H1 (cell line): ENCODE measurements around the gene PRCD. TPM values are rescaled to one million over a fixed set of nuclear protein-coding genes. Genes with fewer than 3 reads are reported as not detected.

Experiments
- CTCF ChIA-PET: fragments of 300-600 bp; sonication (Branson Sonifier 250); formaldehyde crosslinking; loops from one replicate; lab custom pipeline; 2021; ENCODE audit not compliant: partially characterized antibody; lab: Charles Lee
- POLR2A ChIA-PET: fragments of 300-600 bp; sonication (Branson Sonifier 250); formaldehyde crosslinking; loops from one replicate; lab custom pipeline; 2021; ENCODE audit warnings: inconsistent platforms; ENCODE audit not compliant: partially characterized antibody; lab: Charles Lee
- DNase-seq, 2 experiments: peaks; one replicate each; pipeline versions ENCODE4 v3.0.0 to v3.0.0-alpha.2; 2010 to 2022; ENCODE audit warnings: low spot score in 2 of 2, low read depth in 1 of 2, mixed read lengths in 1 of 2
- FAIRE-seq: peaks from 2 replicates; lab custom pipeline; 2011; peaks lifted over from hg19 to GRCh38; lab: Jason Lieb, UNC
- H2AFZ ChIP-seq: 2 replicates; pipeline ENCODE4 v1.8.1; 2012; ENCODE audit warnings: low read length, inconsistent platforms
- H2AK5ac ChIP-seq: 2 replicates; pipeline ENCODE4 v1.6.1; 2013; ENCODE audit warnings: low read depth, low read length
- H2BK120ac ChIP-seq: replicated peaks from 2 replicates; pipeline ENCODE3; 2013; ENCODE audit warnings: low read depth, low read length, inconsistent platforms
- H2BK12ac ChIP-seq: 2 replicates; pipeline ENCODE4 v1.6.1; 2013; ENCODE audit warnings: low read depth, low read length
- H2BK15ac ChIP-seq: 2 replicates; pipeline ENCODE4 v1.6.1; 2013; ENCODE audit warnings: low read length
- H2BK20ac ChIP-seq: 2 replicates; pipeline ENCODE4 v1.6.1; 2013; ENCODE audit warnings: low read length
- H2BK5ac ChIP-seq: 2 replicates; pipeline ENCODE4 v1.6.1; 2013; ENCODE audit warnings: low read depth, low read length
- H3K14ac ChIP-seq: 2 replicates; pipeline ENCODE4 v1.6.1; 2013; ENCODE audit warnings: inconsistent platforms; ENCODE audit not compliant: insufficient read length
- H3K18ac ChIP-seq: 2 replicates; pipeline ENCODE4 v1.6.1; 2013; ENCODE audit warnings: low read length; ENCODE audit errors: extremely low read depth
- H3K23ac ChIP-seq: 2 replicates; pipeline ENCODE4 v1.6.1; 2013; ENCODE audit warnings: inconsistent platforms; ENCODE audit not compliant: insufficient read length
- H3K23me2 ChIP-seq: 2 replicates; pipeline ENCODE4 v1.6.1; 2013; ENCODE audit warnings: low read depth, low read length
- H3K27ac ChIP-seq: 2 replicates; pipeline ENCODE4 v1.6.1; 2011; ENCODE audit warnings: low read depth, low read length, inconsistent platforms
- H3K27me3 ChIP-seq, 4 experiments: replicated peaks in 1 of 4; 1 replicate in 1 of 4; 2 replicates in 3 of 4; pipeline versions ENCODE4 v1.6.1 to v1.8.1; 2011 to 2013; ENCODE audit warnings: low read length in 3 of 4, mild to moderate bottlenecking in 3 of 4, inconsistent platforms in 2 of 4, mixed read lengths in 2 of 4, moderate library complexity in 1 of 4; ENCODE audit not compliant: control insufficient read depth in 3 of 4, insufficient read depth in 3 of 4; ENCODE audit errors: extremely low read depth in 1 of 4
- H3K36me3 ChIP-seq, 4 experiments: 2 replicates each; pipeline versions ENCODE4 v1.6.1 to v1.8.1; 2011 to 2013; ENCODE audit warnings: mild to moderate bottlenecking in 4 of 4, low read length in 3 of 4, moderate library complexity in 2 of 4, control low read depth in 1 of 4, inconsistent platforms in 1 of 4; ENCODE audit not compliant: insufficient read depth in 4 of 4, control insufficient read depth in 2 of 4
- H3K4ac ChIP-seq: replicated peaks from 2 replicates; pipeline ENCODE3; 2013; ENCODE audit warnings: low read length, low read depth, mixed read lengths, inconsistent platforms; ENCODE audit not compliant: insufficient read length
- H3K4me1 ChIP-seq, 4 experiments: replicated peaks in 1 of 4; 1 replicate in 1 of 4; 2 replicates in 3 of 4; pipeline versions ENCODE4 v1.6.1 to v1.8.1; 2011 to 2013; ENCODE audit warnings: low read length in 3 of 4, inconsistent platforms in 2 of 4, mixed read lengths in 1 of 4; ENCODE audit not compliant: insufficient read depth in 4 of 4, control insufficient read depth in 3 of 4
- H3K4me2 ChIP-seq, 2 experiments: 2 replicates each; pipeline versions ENCODE4 v1.6.1 to v1.8.1; 2011 to 2013; ENCODE audit warnings: low read depth in 2 of 2, low read length in 2 of 2, control low read depth in 1 of 2, inconsistent platforms in 1 of 2, mild to moderate bottlenecking in 1 of 2; ENCODE audit not compliant: insufficient read depth in 1 of 2
- H3K4me3 ChIP-seq, 4 experiments: fragments of 200-600, 300-600 bp in 1 of 4; sonication (generic), shearing (Covaris generic), sonication (Bioruptor Twin) in 1 of 4; 2 replicates each; pipeline versions ENCODE4 v1.5.1 to v1.8.1; 2011 to 2016; ENCODE audit warnings: low read length in 4 of 4, low read depth in 3 of 4, control low read depth in 2 of 4, inconsistent platforms in 2 of 4, mild to moderate bottlenecking in 2 of 4, mixed read lengths in 1 of 4, moderate library complexity in 1 of 4; ENCODE audit not compliant: insufficient read depth in 2 of 4; ENCODE audit errors: extremely low read depth in 1 of 4
- H3K56ac ChIP-seq: replicated peaks from 2 replicates; pipeline ENCODE3; 2013; ENCODE audit warnings: low read depth, mild to moderate bottlenecking, mixed read lengths, low read length, inconsistent platforms; ENCODE audit not compliant: insufficient read length
- H3K79me1 ChIP-seq: 2 replicates; pipeline ENCODE4 v1.6.1; 2013; ENCODE audit warnings: low read depth, low read length, control low read depth
- H3K79me2 ChIP-seq, 2 experiments: 2 replicates each; pipeline versions ENCODE4 v1.6.1 to v1.8.1; 2012 to 2013; ENCODE audit warnings: low read length in 2 of 2, mild to moderate bottlenecking in 2 of 2, inconsistent platforms in 1 of 2; ENCODE audit not compliant: insufficient read depth in 2 of 2, control insufficient read depth in 1 of 2
- H3K9ac ChIP-seq, 4 experiments: replicated peaks in 1 of 4; 1 replicate in 1 of 4; 2 replicates in 3 of 4; pipeline versions ENCODE4 v1.6.1 to v1.8.1; 2011 to 2013; ENCODE audit warnings: low read depth in 3 of 4, low read length in 3 of 4, control low read depth in 2 of 4, mild to moderate bottlenecking in 2 of 4, moderate library complexity in 2 of 4, inconsistent platforms in 1 of 4; ENCODE audit errors: extremely low read depth in 1 of 4
- H3K9me3 ChIP-seq, 2 experiments: 2 replicates each; pipeline versions ENCODE4 v1.6.1 to v1.8.1; 2012 to 2013; ENCODE audit warnings: mild to moderate bottlenecking in 2 of 2, moderate library complexity in 2 of 2, control low read depth in 1 of 2, inconsistent platforms in 1 of 2, low read depth in 1 of 2, low read length in 1 of 2, mixed read lengths in 1 of 2; ENCODE audit not compliant: insufficient read depth in 2 of 2
- H4K20me1 ChIP-seq, 2 experiments: replicated peaks in 1 of 2; 2 replicates each; pipeline versions ENCODE3 to v1.8.1; 2011 to 2013; ENCODE audit warnings: inconsistent platforms in 2 of 2, low read length in 2 of 2, mild to moderate bottlenecking in 1 of 2; ENCODE audit not compliant: insufficient read depth in 2 of 2, control insufficient read depth in 1 of 2
- H4K5ac ChIP-seq: 2 replicates; pipeline ENCODE4 v1.6.1; 2013; ENCODE audit warnings: low read length, low read depth, mixed read lengths, inconsistent platforms; ENCODE audit not compliant: insufficient read length
- H4K8ac ChIP-seq: 2 replicates; pipeline ENCODE4 v1.8.0; 2013; ENCODE audit warnings: mild to moderate bottlenecking, moderate library complexity, low read length, inconsistent platforms; ENCODE audit not compliant: insufficient read depth; ENCODE audit errors: extremely low read depth
- H4K91ac ChIP-seq: replicated peaks from 2 replicates; pipeline ENCODE3; 2013; ENCODE audit warnings: low read length, mixed read lengths, inconsistent platforms; ENCODE audit not compliant: insufficient read length
- HDAC2 ChIP-seq, 2 experiments: fragments of 300-600 bp in 1 of 2; sonication (generic) in 1 of 2; IDR thresholded peaks; 2 replicates each; pipeline ENCODE4 v1.6.1; 2011 to 2012; ENCODE audit warnings: low read depth in 2 of 2, low read length in 2 of 2, mild to moderate bottlenecking in 2 of 2, moderate library complexity in 2 of 2, borderline replicate concordance in 1 of 2, inconsistent platforms in 1 of 2
- KDM1A ChIP-seq: fragments of 200-600, 300-600 bp; sonication (generic); IDR thresholded peaks from 2 replicates; pipeline ENCODE4 v1.7.1; 2016; ENCODE audit warnings: mild to moderate bottlenecking, low read length, borderline replicate concordance
- SAP30 ChIP-seq: fragments of 300-600 bp; sonication (generic); IDR thresholded peaks from 2 replicates; pipeline ENCODE4 v1.7.1; 2012; ENCODE audit warnings: low read length, moderate library complexity, mild to moderate bottlenecking, inconsistent platforms; ENCODE audit not compliant: insufficient read depth, insufficient replicate concordance
- WGBS, 2 experiments: shearing (Covaris generic) in 1 of 2; methylation state at CpG; one replicate each; pipeline versions ENCODE4 v1.1.6 to v1.1.7; 2013 to 2015; ENCODE audit warnings: low lambda C conversion rate in 2 of 2, mixed read lengths in 2 of 2, inconsistent platforms in 1 of 2, low coverage in 1 of 2, missing lambda C conversion rate in 1 of 2; ENCODE audit not compliant: insufficient replicate concordance in 2 of 2, insufficient coverage in 1 of 2, insufficient read length in 1 of 2; ENCODE audit errors: extremely low coverage in 1 of 2, missing lambda C conversion rate in 1 of 2; 5-methylcytosine and 5-hydroxymethylcytosine counted together
- polyA plus RNA-seq, 7 experiments: library from polyadenylated mRNA; depleted of rRNA in 3 of 7; stranded (reverse) in 5 of 7; unstranded in 2 of 7; fragments of >200 nt in 5 of 7; fragments of 200-250 nt in 2 of 7; gene quantifications; 1 replicate in 5 of 7; 2 replicates in 1 of 7; 4 replicates in 1 of 7; pipeline versions ENCODE4 v1.2.1 to v1.2.3, GENCODE V29; 2011 to 2013; ENCODE audit warnings: missing spikeins in 2 of 7, mixed read lengths in 2 of 7
- total RNA-seq: library from RNA; stranded (reverse); fragmentation: NEBNext Ultra II Directional; extraction: Animal tissue kit (Norgen Biotek cat#: 25700); gene quantifications from 2 replicates; pipeline ENCODE4 v1.2.1, GENCODE V29; 2021

The PRCD gene
- total and polyA plus RNA-seq, 2 of the 8 experiments (the other 6 are each of a cell fraction or from before 2014, with no cell fraction given) = 0.77 to 2.1 TPM

DNA sequence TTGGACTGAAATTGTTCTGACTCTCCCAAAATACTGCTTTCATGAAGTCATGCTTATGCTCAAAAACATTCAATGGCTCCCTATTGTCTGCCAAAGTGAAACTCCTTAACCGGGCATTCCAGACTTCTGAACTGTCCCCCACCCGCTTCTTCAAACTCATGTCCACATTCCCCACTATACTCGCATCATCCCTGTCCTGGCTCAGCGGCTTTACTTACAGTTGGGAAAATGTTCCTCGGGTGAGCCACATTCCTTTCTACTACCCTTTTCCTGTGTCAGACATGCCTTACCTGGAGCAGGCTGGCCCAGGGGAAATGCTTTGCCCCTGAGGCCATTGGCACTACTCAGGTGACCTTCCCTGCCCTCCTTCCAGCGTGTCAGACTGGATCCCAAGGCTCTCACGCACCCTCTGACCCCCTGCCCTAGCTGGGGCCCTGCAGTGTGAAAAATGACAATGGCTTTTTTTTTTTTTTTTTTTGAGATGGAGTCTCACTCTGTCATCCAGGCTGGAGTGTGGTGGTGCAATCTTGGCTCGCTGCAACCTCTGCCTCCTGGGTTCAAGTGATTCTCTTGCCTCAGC, 7.7 kb upstream of the PRCD start:
- peaks cover 2% of the 10 kb centered on the region; the same call in 1 of the 2 replicates for H3K23me2 ChIP-seq
- no peak overlapping the region for H3K18ac ChIP-seq
- no peak overlapping the region for H4K5ac ChIP-seq
- no peak overlapping the region for H2BK12ac ChIP-seq
- no peak overlapping the region for H3K4me2 ChIP-seq
- no peak overlapping the region for H3K56ac ChIP-seq
- no peak overlapping the region for H3K27ac ChIP-seq
- ChIA-PET CTCF (interaction anchor here (1.3 to 15.6 kb wide), 4 partner anchors 11 to 26 kb away, joined by 5 to 260 read pairs (median 10); no protein-coding TSS in a partner anchor), POLR2A (interaction anchor here (1.5 to 5.7 kb wide), 4 partner anchors 7 to 195 kb away, joined by 3 to 30 read pairs (median 16); partner anchors contain the start of gene PRCD)
- H3K4me1 ChIP-seq = peaks cover 0 to 27% (median 21%) of the 10 kb centered on the region in 4 experiments; a peak in 6 of 7 replicates
- TF ChIP-seq HDAC2 (IDR thresholded peaks at IDR 0.05; ENCODE audit: borderline replicate concordance in 1 of 2, low read depth in 2 of 2, low read length in 2 of 2) (peak in 1 of 2 experiments; percentile 85; a peak in 1 of 4 replicates), KDM1A (peak; percentile 93), SAP30 (no peak)
- H3K9ac ChIP-seq = no peak overlapping the region
- H3K9me3 ChIP-seq = no peaks in the 10 kb centered on the region
- H2BK120ac ChIP-seq = no peak overlapping the region
- no peak overlapping the region for H2BK20ac ChIP-seq
- H3K27me3 ChIP-seq = peaks cover 1 to 19% (median 11%) of the 10 kb centered on the region in 4 experiments; a peak in 6 of 7 replicates
- H4K91ac ChIP-seq = no peak overlapping the region
- 84% methylated on average over 7 of the region's 8 CpGs; no CpG with 5 or more reads in 1 of the 2 experiments for WGBS, 2 experiments
- no peak overlapping the region for H2AFZ ChIP-seq
- H3K4ac ChIP-seq = no peak overlapping the region
- no peak overlapping the region for H3K23ac ChIP-seq
- H3K14ac ChIP-seq = no peak overlapping the region
- no peak overlapping the region for H3K4me3 ChIP-seq
- no peaks in the 10 kb centered on the region for H4K20me1 ChIP-seq
- no peak overlapping the region for H2BK15ac ChIP-seq
- no peaks in the 10 kb centered on the region for H3K36me3 ChIP-seq
- H3K79me1 ChIP-seq = no peaks in the 10 kb centered on the region
- peak overlapping the region; percentile 40; the same call in 1 of the 2 replicates for H2AK5ac ChIP-seq
- no peak overlapping the region for H2BK5ac ChIP-seq
- no peak overlapping the region for H4K8ac ChIP-seq
- FAIRE-seq = no peak
- no peak for DNase-seq
- H3K79me2 ChIP-seq = no peaks in the 10 kb centered on the region
